Stimulated activated CD4-positive, alpha-beta T cell treated with anti-CD3 and anti-CD28 coated beads, TNF-alpha, amount 100 ng/mL, for 1 hour (primary cell): ENCODE measurements around the gene TEKT4.
"Not testable (repeated sequence)": the region's sequence is repeated elsewhere in the genome, so short reads cannot be mapped to it uniquely, and the experiment has no call there.

Source experiments
- DNase-seq, 3 donors: peaks; one replicate each; pipeline ENCODE4 v3.0.0-alpha.2; 2020; ENCODE audit warnings: low read depth in 3 of 3, low spot score in 1 of 3

TEKT4 gene

GRCh38 chr2:94875820-94876522, 4.7 kb downstream of the TEKT4 start:
- DNase-seq, result no peak

GRCh38 chr2:94876523-94876863, 5.3 kb downstream of the TEKT4 start:
- no peak for DNase-seq

- no peak for DNase-seq
Observed at GRCh38 chr2:94877129-94877528, 5.9 kb downstream of the TEKT4 start.

DNA sequence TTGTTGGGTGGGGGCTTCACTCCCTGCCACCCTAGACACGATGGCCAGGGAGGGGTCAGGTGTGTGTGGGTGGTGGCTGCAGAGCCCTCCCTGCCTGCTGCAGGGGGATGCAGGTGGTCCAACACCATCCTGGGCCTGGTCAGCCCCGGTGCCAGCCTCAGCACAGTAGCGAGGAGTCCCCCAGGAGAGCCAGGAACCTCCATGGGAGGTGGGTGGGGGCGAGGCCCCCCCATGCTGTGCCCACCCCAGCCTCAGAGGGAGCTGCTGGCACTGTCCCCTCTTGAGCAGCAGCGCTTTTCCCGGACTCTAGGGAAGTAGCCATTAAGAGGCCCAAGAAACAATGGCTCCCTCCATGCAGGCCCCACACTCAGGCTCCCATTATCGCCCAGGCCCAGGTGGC, 7.3 kb downstream of the TEKT4 start:
- DNase-seq, result not testable (repeated sequence)

DNA sequence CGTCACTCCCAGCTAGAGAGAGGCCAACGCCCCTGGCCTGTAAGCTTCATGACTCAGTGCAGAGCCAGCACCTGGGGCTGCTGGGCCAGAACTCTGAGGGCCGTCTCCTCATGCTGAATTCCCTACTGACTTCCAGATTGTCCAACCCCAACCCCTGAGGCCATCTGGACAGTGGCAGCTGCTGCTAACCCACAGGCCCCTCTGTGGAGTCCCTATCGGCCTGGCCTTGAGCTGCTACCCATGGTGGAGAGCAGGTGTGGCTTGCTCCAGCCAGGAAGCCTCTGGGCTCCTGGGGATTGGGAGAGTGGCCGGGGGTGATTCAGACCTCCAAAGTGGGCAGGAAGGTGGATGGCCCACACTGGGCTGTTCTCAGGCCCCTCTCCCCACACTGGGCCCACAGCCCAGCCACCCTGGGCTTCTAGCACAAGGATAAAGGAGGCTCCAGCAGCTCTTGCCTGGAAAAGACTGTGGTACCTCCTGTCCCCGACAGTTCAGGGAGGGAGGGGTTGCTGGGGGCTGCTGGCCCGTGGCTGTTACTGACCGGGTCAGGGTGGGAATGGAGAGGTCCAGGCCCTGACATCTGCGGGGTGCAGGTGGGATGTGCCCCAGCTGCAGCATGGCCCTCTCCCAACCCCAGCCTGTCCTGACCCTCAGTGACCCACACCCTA, 8.2 kb downstream of the TEKT4 start:
- DNase-seq, result no peak

GRCh38 chr2:94879982-94880377, 8.8 kb downstream of the TEKT4 start:
- no peak for DNase-seq

DNA sequence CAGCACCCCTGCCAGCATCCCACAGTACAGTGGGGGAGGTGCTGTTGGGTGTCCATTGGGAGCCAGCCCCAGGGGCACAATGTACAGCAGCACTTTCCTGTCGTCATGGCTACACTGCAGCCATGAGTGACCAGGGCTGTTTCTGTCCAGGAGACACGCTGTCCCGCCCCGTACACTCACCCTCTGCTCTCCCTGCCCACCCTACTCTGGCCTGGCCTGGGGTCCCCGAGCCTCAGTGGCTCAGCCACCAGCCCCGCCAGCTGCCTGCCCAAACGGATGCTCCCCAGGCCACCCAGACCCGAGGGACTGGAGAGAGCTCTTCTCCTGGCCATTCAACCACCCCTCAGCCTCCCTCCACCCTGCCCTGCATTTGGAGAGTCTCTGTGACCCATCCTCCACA, 9.3 kb downstream of the TEKT4 start:
- no peak for DNase-seq

- no peak for DNase-seq
Observed at GRCh38 chr2:94881070-94881469, 9.8 kb downstream of the TEKT4 start.

DNA sequence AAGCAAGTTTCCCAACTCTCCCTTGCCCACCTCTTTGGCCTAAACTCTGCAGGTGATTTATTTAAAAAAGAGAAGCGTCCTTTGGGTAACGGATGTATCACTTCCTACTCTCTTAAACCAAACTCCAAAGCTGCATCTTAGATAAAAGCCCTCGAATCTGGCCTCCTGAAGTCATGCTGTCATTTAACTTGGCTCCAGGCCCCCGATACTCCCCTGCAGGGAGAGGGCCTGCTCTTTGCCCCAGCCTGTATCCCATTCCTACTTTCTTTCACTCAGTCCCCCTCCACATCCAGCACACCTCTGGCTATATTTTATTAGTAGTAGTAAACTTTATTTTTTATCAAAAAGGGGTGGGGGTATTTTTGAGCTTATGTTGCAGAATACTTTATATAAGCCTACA, 19.0 kb downstream of the TEKT4 start:
- no peak for DNase-seq

- not testable (repeated sequence) for DNase-seq
Observed at GRCh38 chr2:94895273-94895672, 24.0 kb downstream of the TEKT4 start.

DNA sequence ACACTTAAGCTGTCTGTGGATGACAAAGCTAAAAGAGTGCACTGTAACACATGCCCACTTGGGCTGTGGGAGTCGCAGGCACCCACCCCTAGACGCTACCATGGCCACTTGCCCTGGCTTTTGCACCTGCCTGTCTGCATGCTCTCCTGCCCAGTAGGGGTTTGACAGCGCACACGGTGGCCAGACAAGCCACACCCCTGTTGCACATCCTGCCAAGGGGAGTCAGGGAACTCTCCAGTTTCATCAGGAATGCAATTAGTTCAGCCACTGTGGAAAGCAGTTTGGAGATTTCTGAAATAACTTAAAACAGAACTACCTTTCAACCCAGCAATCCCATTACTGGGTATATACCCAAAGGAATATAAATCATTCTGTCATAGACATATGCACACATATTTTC, 35.7 kb downstream of the TEKT4 start:
- not testable (repeated sequence) for DNase-seq

DNA sequence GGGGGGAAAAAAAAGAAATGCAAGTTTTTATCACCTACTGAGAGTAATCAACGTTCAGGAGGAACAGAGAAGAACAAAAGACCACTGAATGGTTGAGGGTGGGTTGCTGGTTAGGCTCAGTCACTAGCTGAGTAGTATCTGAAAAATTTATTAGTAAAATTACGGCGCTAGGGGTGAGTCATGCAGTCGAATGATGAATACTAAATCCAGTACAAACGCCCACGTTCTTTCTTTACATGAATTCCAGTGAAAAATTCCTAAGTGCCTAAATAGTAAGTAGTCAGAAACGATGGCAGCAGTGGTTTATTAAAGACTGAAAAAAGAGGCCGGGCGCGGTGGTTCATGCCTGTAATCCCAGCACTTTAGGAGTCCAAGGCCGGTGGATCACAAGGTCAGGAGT, 52.0 kb downstream of the TEKT4 start:
- no peak for DNase-seq

GRCh38 chr2:94924999-94925398, 53.8 kb downstream of the TEKT4 start:
- DNase-seq, result not testable (repeated sequence)
